Psoas muscle (tissue), 8 donors: Measurements from ENCODE around the gene DMAC2. TPM values are rescaled to one million over a fixed set of nuclear protein-coding genes. Genes with fewer than 3 reads are reported as not detected.

Experiments used
- ATAC-seq, 4 donors: fragments of 200-7000 bp; cut with Tn5 transposase; one replicate each; pipeline ENCODE4 v1.9.1; 2020; ENCODE audit warnings: moderate library complexity in 3 of 4, mild to moderate bottlenecking in 2 of 4
- DNase-seq, 2 donors: peaks; one replicate each; pipeline ENCODE4 v3.0.0-alpha.2; 2020
- H3K27ac ChIP-seq: fragments of 200-600 bp; one replicate; pipeline ENCODE4 v1.8.0; 2022
- H3K27me3 ChIP-seq, 3 donors: fragments of 200-600 bp in 1 of 3; one replicate each; pipeline versions ENCODE4 v1.6.1 to v1.8.0; 2013 to 2022; ENCODE audit warnings: low read length in 2 of 3, mild to moderate bottlenecking in 2 of 3, moderate library complexity in 1 of 3; ENCODE audit not compliant: insufficient read depth in 3 of 3
- H3K36me3 ChIP-seq, 2 donors: fragments of 200-600 bp in 1 of 2; one replicate each; pipeline versions ENCODE4 v1.6.1 to v1.8.0; 2013 to 2022; ENCODE audit warnings: low read depth in 1 of 2, mild to moderate bottlenecking in 1 of 2, moderate library complexity in 1 of 2; ENCODE audit not compliant: insufficient read depth in 1 of 2
- H3K4me1 ChIP-seq: fragments of 200-600 bp; one replicate; pipeline ENCODE4 v1.8.0; 2022
- H3K4me3 ChIP-seq: fragments of 200-600 bp; one replicate; pipeline ENCODE4 v1.8.0; 2022; ENCODE audit warnings: mild to moderate bottlenecking
- H3K9me3 ChIP-seq: fragments of 200-600 bp; one replicate; pipeline ENCODE4 v1.8.0; 2022
- CTCF ChIP-seq: fragments of 200-600 bp; IDR thresholded peaks from one replicate; pipeline ENCODE4 v1.8.0; 2022; ENCODE audit warnings: antibody characterized with exemption
- WGBS, 3 donors: extraction: QIAGEN DNeasy Blood & Tissue Kit; methylation state at CpG; one replicate each; pipeline versions ENCODE4 v1.1.6 to v1.1.7; 2013; 5-methylcytosine and 5-hydroxymethylcytosine counted together
- intact Hi-C, 2 donors: fragments of 100-400 bp; cut with DNase I; formaldehyde crosslinking; loops; one replicate each; pipeline versions ENCODE4 v1.11.0 to v1.14.2; 2022
- polyA plus RNA-seq, 3 donors: library from polyadenylated mRNA; stranded (reverse); fragments of 200-250 nt; gene quantifications; one replicate each; pipeline ENCODE4 v1.2.3, GENCODE V29; 2013
- total RNA-seq, 4 donors: library from RNA; stranded (reverse); fragmentation: NEBNext Ultra II Directional in 2 of 4; extraction: Animal tissue kit (Norgen Biotek cat#: 25700) in 2 of 4; gene quantifications; one replicate each; pipeline versions ENCODE4 v1.2.1 to v1.2.4, GENCODE V29; 2021 to 2023
- donor health status: healthy with polysubstance abuse.
- donor health status: DM: no; HTN: no; CAD: no; lungs with moderate emphysema.
- donor health status: Bipolar disorder and iron deficiency.
- donor health status: healthy.
- donor health status: DM: yes; HTN: yes; CAD: no.
- donor health status: DM: no; HTN: no; CAD: no.
- donor health status: DM: no; HTN: no; CAD: no.
- donor health status: DM: yes; HTN: yes; CAD: no.

The DMAC2 gene
- total and polyA plus RNA-seq, 7 donors = 37.6 to 113 (median 68.5) TPM

GRCh38 chr19:41426952-41427646 is 12.6 kb downstream of the DMAC2 start, which contains the start of gene B3GNT8:
TSS of gene B3GNT8 (minus strand) at chr19:41427374. CDS start at chr19:41426778, 596 bp downstream.
- H3K4me3 ChIP-seq = peak within 1 kb of the TSS; percentile 64
- H3K9me3 ChIP-seq = no peaks in the 10 kb centered on the region
- H3K27me3 ChIP-seq = no peaks in the 10 kb centered on the region
- no peak for TF ChIP-seq CTCF
- peaks cover 16% of the 10 kb centered on the region for H3K4me1 ChIP-seq
- peak within 1 kb of the TSS; percentile 72 for H3K27ac ChIP-seq
- H3K36me3 ChIP-seq = peaks cover 6 to 68% of the 10 kb centered on the region in 2 donors
- DNase-seq (peak; percentile 86 to 87), ATAC-seq (peak; percentile 19 to 59 (median 42))
- intact Hi-C loops = loop anchor here in 1 of 2 donors (5.0 kb wide), 2 partner anchors 45 to 105 kb away; no protein-coding TSS in a partner anchor
- 26 to 37% (median 34%) methylated on average over 18 to 19 of the region's 19 CpGs for WGBS, 3 donors

- Histone ChIP-seq H3K4me3 (peak overlapping the region; percentile 64), H3K27me3 (no peaks in the 10 kb centered on the region), H3K4me1 (peaks cover 7% of the 10 kb centered on the region), H3K36me3 (peaks cover 6 to 68% of the 10 kb centered on the region in 2 donors), H3K27ac (peak overlapping the region; percentile 72), H3K9me3 (no peaks in the 10 kb centered on the region)
- intact Hi-C loops = loop anchor here in 1 of 2 donors (5.0 kb wide), 2 partner anchors 44 to 104 kb away; no protein-coding TSS in a partner anchor
- ATAC-seq (no peak), DNase-seq (no peak)
- 74 to 80% (median 76%) methylated on average over 33 to 36 of the region's 36 CpGs for WGBS, 3 donors
- TF ChIP-seq CTCF = no peak
Observed at GRCh38 chr19:41426116-41426841, 13.4 kb downstream of the DMAC2 start.

- Histone ChIP-seq H3K9me3 (no peaks in the 10 kb centered on the region), H3K27me3 (no peaks in the 10 kb centered on the region), H3K4me1 (no peaks in the 10 kb centered on the region), H3K27ac (no peak overlapping the region), H3K36me3 (peaks cover 9 to 75% of the 10 kb centered on the region in 2 donors), H3K4me3 (no peak overlapping the region)
- intact Hi-C loops = loop anchor here in 1 of 2 donors (5.0 kb wide), 2 partner anchors 43 to 103 kb away; no protein-coding TSS in a partner anchor
- DNase-seq = no peak
- 86 to 91% (median 90%) methylated on average over 21 to 28 of the region's 28 CpGs for WGBS, 3 donors
- no peak for ATAC-seq
- TF ChIP-seq CTCF = no peak
Observed at GRCh38 chr19:41425174-41426115, 14.3 kb downstream of the DMAC2 start.
